Raji (cell line): ENCODE results near the gene MFSD1.

Source experiments
- POLR2A ChIP-seq: IDR thresholded peaks from 2 replicates; pipeline ENCODE4 v1.6.1; 2011; ENCODE audit warnings: low read depth, low read length, control low read depth; ENCODE audit not compliant: insufficient read depth

Gene MFSD1

GRCh38 chr3:158875700-158876099, 73.8 kb downstream of the MFSD1 start:
- no peak for TF ChIP-seq POLR2A
